ENCODE results near the gene ARHGEF7. TPM values are rescaled to one million over a fixed set of nuclear protein-coding genes. Genes with fewer than 3 reads are reported as not detected.

ARHGEF7 gene
- total and polyA plus RNA-seq, 5 donors: 21.3 to 43.9 (median 35.3) TPM

- WGBS: 92% methylated on average over 11 of the region's 11 CpGs
- Histone ChIP-seq H3K4me1 (ENCODE audit: control insufficient read depth, insufficient read depth, low read length) (no peaks in the 10 kb centered on the region), H3K9me3 (ENCODE audit: control insufficient read depth, low read length) (no peaks in the 10 kb centered on the region), H3K4me3 (ENCODE audit: low read length) (no peak overlapping the region), H3K27me3 (ENCODE audit: control insufficient read depth, insufficient read depth) (no peaks in the 10 kb centered on the region), H3K27ac (ENCODE audit: low read length) (no peak overlapping the region)
- ATAC-seq: no peak
- DNase-seq: no peak
- intact Hi-C loops (cut with DNase I): no loop called here
Measured at GRCh38 chr13:111345682-111346081, 230.6 kb downstream of the ARHGEF7 start.

GRCh38 chr13:111346101-111346680 lies 231.1 kb downstream of the ARHGEF7 start:
- ATAC-seq (peak; percentile 63 to 65), DNase-seq (peak in 2 of 3 donors; percentile 74 to 76)
- 70% methylated on average over 20 of the region's 20 CpGs for WGBS
- Histone ChIP-seq H3K27ac (ENCODE audit: low read length) (no peak overlapping the region), H3K4me1 (ENCODE audit: control insufficient read depth, insufficient read depth, low read length) (no peaks in the 10 kb centered on the region), H3K9me3 (ENCODE audit: control insufficient read depth, low read length) (no peaks in the 10 kb centered on the region), H3K4me3 (ENCODE audit: low read length) (no peak overlapping the region), H3K27me3 (ENCODE audit: control insufficient read depth, insufficient read depth) (no peaks in the 10 kb centered on the region)
- intact Hi-C loops (cut with DNase I): no loop called here

GRCh38 chr13:111347438-111347837 lies 232.3 kb downstream of the ARHGEF7 start:
- Histone ChIP-seq H3K27me3 (ENCODE audit: control insufficient read depth, insufficient read depth) (no peaks in the 10 kb centered on the region), H3K27ac (ENCODE audit: low read length) (no peak overlapping the region), H3K4me1 (ENCODE audit: control insufficient read depth, insufficient read depth, low read length) (no peaks in the 10 kb centered on the region), H3K4me3 (ENCODE audit: low read length) (no peak overlapping the region), H3K9me3 (ENCODE audit: control insufficient read depth, low read length) (no peaks in the 10 kb centered on the region)
- DNase-seq: no peak
- no peak for ATAC-seq
- 92% methylated on average over 6 of the region's 6 CpGs for WGBS
- intact Hi-C loops (cut with DNase I): no loop called here

- Histone ChIP-seq H3K9me3 (ENCODE audit: control insufficient read depth, low read length) (no peaks in the 10 kb centered on the region), H3K4me3 (ENCODE audit: low read length) (no peak overlapping the region), H3K27me3 (ENCODE audit: control insufficient read depth, insufficient read depth) (no peaks in the 10 kb centered on the region), H3K4me1 (ENCODE audit: control insufficient read depth, insufficient read depth, low read length) (no peaks in the 10 kb centered on the region), H3K27ac (ENCODE audit: low read length) (no peak overlapping the region)
- intact Hi-C loops (cut with DNase I): no loop called here
- ATAC-seq: no peak
- 65% methylated on average over 2 of the region's 2 CpGs for WGBS
- DNase-seq: no peak
Measured at GRCh38 chr13:111353508-111353907, 238.4 kb downstream of the ARHGEF7 start.

GRCh38 chr13:111354789-111355188 lies 239.7 kb downstream of the ARHGEF7 start:
- WGBS: 53% methylated on average over 7 of the region's 7 CpGs
- intact Hi-C loops (cut with DNase I): no loop called here
- Histone ChIP-seq H3K9me3 (ENCODE audit: control insufficient read depth, low read length) (no peaks in the 10 kb centered on the region), H3K27me3 (ENCODE audit: control insufficient read depth, insufficient read depth) (no peaks in the 10 kb centered on the region), H3K27ac (ENCODE audit: low read length) (no peak overlapping the region), H3K4me3 (ENCODE audit: low read length) (no peak overlapping the region), H3K4me1 (ENCODE audit: control insufficient read depth, insufficient read depth, low read length) (no peaks in the 10 kb centered on the region)
- ATAC-seq (no peak), DNase-seq (no peak)

Other genes starting within 250 kb of the ARHGEF7 start
- 10 to 100 TPM; 56.5 to 90.9 (median 61.6) TPM for gene ANKRD10, start 200.2 kb upstream of the ARHGEF7 start, total RNA-seq
- 41.1 TPM for gene ANKRD10, start 200.2 kb upstream of the ARHGEF7 start, polyA plus RNA-seq
- gene TEX29, start 205.3 kb downstream of the ARHGEF7 start, total RNA-seq: under 1 TPM in 1 of 4 donors, not detected in 3; 0.48 TPM
- 0.25 TPM for gene TEX29, start 205.3 kb downstream of the ARHGEF7 start, polyA plus RNA-seq

Data from right cardiac atrium (tissue), 5 donors.